HG03469 (cell line): ENCODE measurements around the gene NMT1.

Source experiments
- ATAC-seq: cut with Tn5 transposase; IDR thresholded peaks from one replicate; pipeline ENCODE4 v1.9.1; 2021; ENCODE audit warnings: mild to moderate bottlenecking, moderate library complexity, moderate number of reproducible peaks; ENCODE audit not compliant: unreplicated experiment

NMT1 gene

DNA sequence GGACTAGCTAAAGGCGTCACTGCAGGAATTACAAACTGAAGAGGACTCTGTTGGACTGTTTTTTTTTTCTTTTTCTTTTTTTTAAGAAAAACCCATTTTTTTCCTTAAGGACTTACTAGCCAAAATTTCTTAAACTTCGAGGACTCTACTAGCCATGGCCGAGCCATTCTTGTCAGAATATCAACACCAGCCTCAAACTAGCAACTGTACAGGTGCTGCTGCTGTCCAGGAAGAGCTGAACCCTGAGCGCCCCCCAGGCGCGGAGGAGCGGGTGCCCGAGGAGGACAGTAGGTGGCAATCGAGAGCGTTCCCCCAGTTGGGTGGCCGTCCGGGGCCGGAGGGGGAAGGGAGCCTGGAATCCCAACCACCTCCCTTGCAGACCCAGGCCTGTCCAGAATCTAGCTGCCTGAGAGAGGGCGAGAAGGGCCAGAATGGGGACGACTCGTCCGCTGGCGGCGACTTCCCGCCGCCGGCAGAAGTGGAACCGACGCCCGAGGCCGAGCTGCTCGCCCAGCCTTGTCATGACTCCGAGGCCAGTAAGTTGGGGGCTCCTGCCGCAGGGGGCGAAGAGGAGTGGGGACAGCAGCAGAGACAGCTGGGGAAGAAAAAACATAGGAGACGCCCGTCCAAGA lies 88.0 kb downstream of the NMT1 start:
- ATAC-seq: no peak

GRCh38 chr17:45149669-45150664 lies 88.8 kb downstream of the NMT1 start:
- no peak for ATAC-seq

GRCh38 chr17:45150911-45151809 lies 90.0 kb downstream of the NMT1 start:
- ATAC-seq: no peak

DNA sequence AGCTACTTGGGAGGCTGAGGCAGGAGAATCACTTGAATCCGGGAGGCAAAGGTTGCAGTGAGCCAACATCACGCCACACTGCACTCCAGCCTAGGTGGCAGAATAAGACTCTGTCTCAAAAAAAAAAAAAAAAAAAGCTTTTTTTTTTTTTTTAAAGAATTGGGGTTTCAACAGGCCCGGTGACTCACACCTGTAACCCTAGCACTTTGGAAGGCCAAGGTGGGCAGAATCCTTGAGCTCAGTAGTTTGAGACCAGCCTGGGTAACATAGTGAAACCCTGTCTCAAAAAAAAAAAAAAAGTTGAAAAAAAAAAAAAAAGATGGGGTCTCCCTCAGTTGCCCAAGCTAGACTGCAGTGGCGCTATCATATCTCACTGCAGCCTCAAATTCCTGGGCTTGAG lies 93.9 kb downstream of the NMT1 start:
- no peak for ATAC-seq

DNA sequence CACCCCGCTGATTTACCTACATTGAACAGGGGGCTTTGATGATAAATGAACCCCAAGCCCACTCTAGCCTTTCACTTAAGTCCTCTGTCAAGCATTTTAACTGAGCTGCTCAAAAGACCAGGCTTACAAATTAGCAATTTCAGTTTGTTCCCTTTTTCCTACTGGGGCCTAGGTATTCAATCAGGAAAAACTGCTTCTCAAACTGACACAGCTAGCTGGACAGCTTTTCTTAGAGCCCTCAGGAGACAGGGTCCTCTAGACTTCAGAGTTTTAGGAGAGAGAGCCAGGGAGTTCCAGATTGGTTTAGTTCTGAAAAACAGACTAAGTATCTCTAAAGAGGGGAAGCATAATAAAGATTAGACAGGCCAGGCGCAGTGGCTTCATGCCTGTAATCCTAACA lies 94.4 kb downstream of the NMT1 start:
- ATAC-seq: no peak

GRCh38 chr17:45156242-45156641 lies 95.1 kb downstream of the NMT1 start:
- no peak for ATAC-seq
